Skeletal muscle tissue (tissue), 4 donors: Measurements from ENCODE around the gene NLRC5. TPM values are rescaled to one million over a fixed set of nuclear protein-coding genes. Genes with fewer than 3 reads are reported as not detected.
A peak's percentile ranks its signal among the peaks of the same experiment; 100 is the strongest.
"Not testable (repeated sequence)": the region's sequence is repeated elsewhere in the genome, so short reads cannot be mapped to it uniquely, and the experiment has no call there.

Experiments used
- H3K27ac ChIP-seq: one replicate; pipeline ENCODE4 v1.7.0; 2013; ENCODE audit warnings: mild to moderate bottlenecking, low read depth, low read length, inconsistent platforms
- H3K27me3 ChIP-seq, 3 donors: one replicate each; pipeline ENCODE4 v1.7.0; 2013; ENCODE audit warnings: low read length in 3 of 3; ENCODE audit not compliant: control insufficient read depth in 3 of 3, insufficient read depth in 3 of 3
- H3K36me3 ChIP-seq, 3 donors: one replicate each; pipeline ENCODE4 v1.7.0; 2013; ENCODE audit warnings: low read length in 3 of 3; ENCODE audit not compliant: control insufficient read depth in 3 of 3, insufficient read depth in 3 of 3
- H3K4me1 ChIP-seq, 3 donors: one replicate each; pipeline ENCODE4 v1.7.0; 2013; ENCODE audit warnings: low read length in 3 of 3, mild to moderate bottlenecking in 3 of 3; ENCODE audit not compliant: control insufficient read depth in 3 of 3, insufficient read depth in 3 of 3
- H3K4me3 ChIP-seq, 3 donors: one replicate each; pipeline ENCODE4 v1.7.0; 2013; ENCODE audit warnings: low read length in 3 of 3
- H3K9ac ChIP-seq, 3 donors: one replicate each; pipeline ENCODE4 v1.7.0; 2013; ENCODE audit warnings: low read length in 3 of 3, mild to moderate bottlenecking in 3 of 3, moderate library complexity in 2 of 3, low read depth in 1 of 3
- H3K9me3 ChIP-seq, 3 donors: one replicate each; pipeline ENCODE4 v1.7.0; 2013; ENCODE audit warnings: low read length in 3 of 3; ENCODE audit not compliant: control insufficient read depth in 3 of 3
- total RNA-seq: library from RNA; depleted of rRNA; stranded (reverse); fragments of >200 nt; gene quantifications from one replicate; pipeline ENCODE4 v1.2.3, GENCODE V29; 2014
- donor health status: Osteomylitis.

NLRC5 gene
- total RNA-seq, 1 donor from 2014 or later: 5.7 TPM

DNA sequence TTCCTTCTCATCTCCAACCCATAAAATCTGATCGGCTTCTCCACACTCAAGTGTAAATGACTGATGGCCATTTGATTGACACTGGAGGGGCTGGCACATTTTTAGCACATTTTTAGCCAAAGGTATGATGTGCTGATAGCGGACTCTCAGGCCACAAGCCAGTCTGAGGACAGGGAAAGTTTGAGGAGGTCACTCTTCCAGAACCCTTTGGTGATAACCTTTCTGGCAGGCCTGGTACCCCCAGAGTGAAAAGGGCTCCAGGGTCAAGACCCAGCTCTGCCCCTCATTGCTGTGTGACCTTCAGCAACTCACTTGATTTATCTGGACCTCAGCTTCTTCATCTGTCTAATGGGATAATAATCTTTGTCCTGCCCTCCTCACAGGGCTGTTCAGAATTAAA is 1.7 kb upstream of the NLRC5 start:
- Histone ChIP-seq H3K27ac (no peak overlapping the region), H3K4me1 (peaks cover 37 to 59% (median 40%) of the 10 kb centered on the region in 3 donors)

DNA sequence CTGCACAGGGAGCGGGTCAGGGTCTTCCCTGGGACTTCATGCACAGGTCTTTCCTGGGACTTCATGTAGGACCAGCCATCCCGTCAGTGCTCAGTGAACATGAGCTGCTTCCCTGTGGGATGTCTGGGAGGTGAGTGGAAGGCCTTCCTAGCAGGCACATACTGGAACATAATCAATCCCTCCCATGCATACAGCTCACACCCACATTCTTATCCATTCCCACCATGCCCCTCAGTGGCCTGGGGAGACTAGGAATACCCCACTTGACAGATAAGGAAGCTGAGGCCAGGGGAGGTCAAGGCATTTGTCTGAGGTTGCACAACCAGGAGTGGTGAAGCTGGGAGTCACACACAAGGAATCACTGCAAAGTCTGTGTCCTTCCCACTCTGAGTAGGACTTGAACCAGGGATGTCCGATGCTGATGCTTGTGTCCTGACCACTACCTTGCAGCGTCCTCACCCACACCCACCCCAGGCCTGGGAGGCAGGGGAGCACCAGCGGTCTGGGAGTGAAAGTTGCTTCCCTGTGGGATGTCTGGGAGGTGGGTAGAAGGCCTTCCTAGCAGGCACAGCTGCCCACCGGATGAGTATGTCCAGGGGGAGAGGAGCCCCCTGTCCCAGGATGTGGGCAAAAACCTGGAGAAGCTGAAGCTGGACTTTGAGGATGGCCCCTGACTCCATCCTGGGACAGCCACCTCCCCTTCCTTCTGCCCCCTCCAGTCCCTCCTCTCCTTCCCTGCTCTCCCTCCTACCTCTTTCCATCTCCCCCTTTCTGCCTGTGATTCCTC is 1.0 kb upstream of the NLRC5 start:
- Histone ChIP-seq H3K27ac (peak overlapping the region; percentile 89), H3K36me3 (no peaks in the 10 kb centered on the region), H3K4me1 (peaks cover 37 to 60% (median 40%) of the 10 kb centered on the region in 3 donors), H3K27me3 (no peaks in the 10 kb centered on the region), H3K9me3 (no peaks in the 10 kb centered on the region), H3K4me3 (peak overlapping the region; percentile 89 to 91 (median 89)), H3K9ac (peak overlapping the region; percentile 80 to 88 (median 86))

More for the DNA sequence above, 1.7 kb upstream of the NLRC5 start:
- no peak overlapping the region for H3K9ac ChIP-seq
- no peak overlapping the region for H3K4me3 ChIP-seq
- no peaks in the 10 kb centered on the region for H3K9me3 ChIP-seq
- H3K36me3 ChIP-seq: no peaks in the 10 kb centered on the region
- H3K27me3 ChIP-seq: no peaks in the 10 kb centered on the region

DNA sequence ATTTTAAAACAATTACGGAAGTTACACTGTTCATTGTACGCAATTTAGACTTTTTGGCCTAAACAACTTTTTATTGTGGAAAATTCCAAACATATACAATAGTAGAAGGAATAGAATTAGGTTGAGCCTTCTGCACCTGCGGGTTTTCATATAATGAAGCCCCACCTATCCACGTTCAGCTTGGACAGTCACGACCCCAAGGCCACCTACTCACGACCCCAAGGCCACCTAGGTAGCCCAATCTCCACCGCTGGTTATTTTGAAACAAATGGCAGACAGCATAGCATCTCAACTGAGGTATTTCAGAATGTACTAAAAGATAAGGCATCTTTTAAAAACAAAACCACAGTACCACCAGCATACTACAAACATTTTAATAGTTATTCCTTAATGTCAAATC is 631 bp downstream of the NLRC5 start:
- H3K36me3 ChIP-seq: no peaks in the 10 kb centered on the region
- H3K27me3 ChIP-seq: no peaks in the 10 kb centered on the region
- no peaks in the 10 kb centered on the region for H3K9me3 ChIP-seq
- peaks cover 35 to 55% (median 36%) of the 10 kb centered on the region in 3 donors for H3K4me1 ChIP-seq
- peak overlapping the region; percentile 80 to 88 (median 86) for H3K9ac ChIP-seq
- H3K4me3 ChIP-seq: peak overlapping the region; percentile 89 to 91 (median 89)
- H3K27ac ChIP-seq: peak overlapping the region; percentile 89

DNA sequence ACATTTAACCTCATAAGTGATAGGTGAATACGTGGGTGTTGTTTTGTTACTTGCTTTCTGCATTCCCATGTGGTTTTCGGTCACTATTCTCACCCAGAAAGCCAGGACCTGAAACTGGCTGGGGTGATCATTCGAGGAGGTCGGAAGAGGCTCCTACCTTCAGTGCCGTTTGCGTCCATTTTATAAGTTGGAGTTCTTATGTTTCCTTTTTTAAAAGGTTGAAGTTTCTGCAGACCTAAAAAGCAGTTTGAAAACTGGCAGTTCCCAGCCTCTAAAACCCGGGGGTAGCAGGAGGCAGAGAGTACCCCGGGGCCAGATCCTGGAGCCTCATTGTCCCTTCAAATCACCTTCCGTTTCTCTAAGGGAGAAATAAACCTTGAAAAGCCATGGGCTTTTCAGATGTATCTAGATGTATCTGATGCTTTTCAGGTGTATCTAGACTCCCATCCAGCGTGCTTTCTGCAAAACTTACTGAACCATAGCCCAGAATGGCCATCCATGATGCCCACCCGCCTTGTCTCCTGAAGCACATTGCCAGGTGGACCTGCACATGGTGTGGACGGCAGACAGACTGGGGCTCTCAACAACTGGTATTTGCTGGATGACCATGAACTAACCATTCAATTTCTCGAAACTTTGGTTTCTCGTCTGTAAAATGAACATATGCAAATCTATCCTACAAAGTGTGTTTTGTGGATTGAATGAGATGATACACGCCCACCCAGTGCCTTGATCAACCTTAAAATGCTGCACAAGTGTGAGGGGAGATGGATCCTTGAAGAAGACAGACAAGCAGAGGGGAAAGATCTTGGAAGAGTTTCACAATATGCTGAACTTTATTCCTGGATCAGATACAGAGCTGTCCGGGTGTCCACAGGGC is 1.3 kb downstream of the NLRC5 start:
- Histone ChIP-seq H3K27me3 (no peaks in the 10 kb centered on the region), H3K9ac (peak overlapping the region; percentile 24 to 80 (median 62)), H3K36me3 (no peaks in the 10 kb centered on the region), H3K27ac (no peak overlapping the region), H3K9me3 (no peaks in the 10 kb centered on the region), H3K4me1 (peaks cover 29 to 49% (median 32%) of the 10 kb centered on the region in 3 donors), H3K4me3 (peak overlapping the region; percentile 41 to 91 (median 89))

DNA sequence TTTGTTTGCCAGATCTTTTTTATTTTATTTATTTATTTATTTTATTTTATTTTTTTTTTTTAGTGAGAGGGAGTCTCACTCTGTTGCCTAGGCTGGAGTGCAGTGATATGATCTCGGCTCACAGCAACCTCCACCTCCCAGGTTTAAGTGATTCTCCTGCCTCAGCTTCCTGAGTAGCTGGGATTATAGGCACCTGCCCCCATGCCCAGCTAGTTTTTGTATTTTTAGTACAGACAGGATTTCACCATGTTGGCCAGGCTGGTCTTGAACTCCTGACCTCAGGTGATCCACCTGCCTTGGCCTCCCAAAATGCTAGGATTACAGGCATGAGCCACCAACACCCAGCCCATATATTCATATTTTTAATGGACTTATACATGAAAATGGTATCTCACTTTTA is 3.1 kb downstream of the NLRC5 start:
- not testable (repeated sequence) for H3K9me3 ChIP-seq, H3K4me3 ChIP-seq, H3K9ac ChIP-seq, H3K36me3 ChIP-seq, H3K27ac ChIP-seq, H3K27me3 ChIP-seq
- H3K4me1 ChIP-seq: peaks cover 22 to 43% (median 25%) of the 10 kb centered on the region in 3 donors

DNA sequence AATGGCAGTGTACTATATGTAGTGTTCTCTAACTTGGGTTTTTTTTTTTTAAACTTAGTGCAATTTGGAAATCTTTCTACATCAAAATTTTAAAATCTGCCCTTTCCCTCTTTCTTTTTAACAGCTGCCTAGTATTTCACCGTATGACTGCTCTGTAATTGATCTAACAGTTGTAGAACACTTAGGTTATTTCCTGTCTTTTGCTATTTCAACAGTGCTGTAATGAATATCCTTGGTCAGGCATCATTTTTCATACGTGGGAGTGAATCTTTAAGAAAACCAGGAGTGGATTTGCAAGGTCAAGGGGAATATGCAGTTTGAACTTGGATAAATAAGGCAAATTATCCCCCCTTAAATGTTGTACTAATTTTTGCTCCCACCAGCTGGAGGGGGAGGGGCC is 3.8 kb downstream of the NLRC5 start:
- H3K4me1 ChIP-seq: peaks cover 21 to 40% (median 22%) of the 10 kb centered on the region in 3 donors
- H3K27ac ChIP-seq: no peak overlapping the region

DNA sequence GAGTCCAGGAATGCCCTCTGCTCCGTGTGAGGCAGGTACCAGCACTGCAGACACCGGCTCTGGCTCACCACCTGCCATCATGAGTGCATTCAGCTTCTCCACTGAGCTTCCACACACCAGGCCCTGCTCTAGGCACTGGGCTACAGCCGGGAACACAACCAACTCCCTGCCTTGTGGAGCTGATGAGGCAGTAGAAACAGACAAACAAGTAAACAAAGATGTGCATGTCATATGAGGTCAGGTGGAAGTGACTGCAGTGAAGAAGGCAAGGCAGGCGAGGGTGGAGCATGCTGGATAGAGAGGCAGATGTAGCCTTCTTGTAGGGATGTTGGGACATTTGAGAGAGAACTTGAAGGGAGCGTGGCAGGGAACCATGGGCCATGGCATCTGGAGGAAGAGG is 5.0 kb downstream of the NLRC5 start:
- H3K4me3 ChIP-seq: no peak overlapping the region
- H3K9ac ChIP-seq: no peak overlapping the region
- H3K9me3 ChIP-seq: no peaks in the 10 kb centered on the region
- H3K36me3 ChIP-seq: no peaks in the 10 kb centered on the region
- H3K27me3 ChIP-seq: no peaks in the 10 kb centered on the region
- H3K4me1 ChIP-seq: peaks cover 14 to 32% (median 18%) of the 10 kb centered on the region in 3 donors
- H3K27ac ChIP-seq: no peak overlapping the region

More for the DNA sequence above, 3.8 kb downstream of the NLRC5 start:
- H3K27me3 ChIP-seq: no peaks in the 10 kb centered on the region
- H3K4me3 ChIP-seq: no peak overlapping the region
- no peaks in the 10 kb centered on the region for H3K36me3 ChIP-seq
- H3K9ac ChIP-seq: no peak overlapping the region
- no peaks in the 10 kb centered on the region for H3K9me3 ChIP-seq

DNA sequence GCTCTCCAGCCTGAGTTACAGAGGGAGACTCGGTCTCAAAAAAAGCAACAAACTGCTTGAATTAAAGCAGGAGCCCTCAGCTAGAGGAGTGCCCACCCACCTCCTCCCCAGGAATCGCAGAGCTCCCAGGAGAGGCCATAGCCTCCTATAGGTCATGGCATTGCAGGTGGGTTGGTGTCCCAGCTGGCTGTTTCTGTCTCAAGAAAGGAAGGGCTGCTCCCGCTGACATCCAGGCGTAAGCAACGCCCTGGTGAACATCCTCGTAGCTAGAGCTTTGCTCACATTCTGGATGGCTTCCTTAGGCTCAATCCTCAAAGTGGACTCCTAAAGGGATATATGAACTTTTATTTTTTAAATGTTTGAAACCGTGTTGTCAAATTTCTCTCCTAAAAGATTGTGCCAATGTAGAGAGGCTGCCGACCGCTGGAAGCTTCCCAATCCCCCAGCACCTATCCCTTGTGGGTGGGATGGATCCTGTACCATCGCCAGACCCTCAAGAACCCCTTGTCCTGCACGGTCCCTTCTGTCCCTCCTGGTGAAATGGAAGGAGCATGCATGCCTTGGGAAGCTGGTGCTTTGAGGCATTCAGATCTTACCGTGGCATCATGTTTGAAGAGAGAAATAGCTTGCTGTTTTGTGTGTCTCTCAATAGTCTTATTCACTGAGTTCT is 5.9 kb downstream of the NLRC5 start:
- no peaks in the 10 kb centered on the region for H3K27me3 ChIP-seq
- H3K9ac ChIP-seq: no peak overlapping the region
- H3K27ac ChIP-seq: no peak overlapping the region
- no peaks in the 10 kb centered on the region for H3K9me3 ChIP-seq
- H3K4me3 ChIP-seq: no peak overlapping the region
- H3K36me3 ChIP-seq: no peaks in the 10 kb centered on the region
- peaks cover 19 to 33% (median 19%) of the 10 kb centered on the region in 3 donors for H3K4me1 ChIP-seq

DNA sequence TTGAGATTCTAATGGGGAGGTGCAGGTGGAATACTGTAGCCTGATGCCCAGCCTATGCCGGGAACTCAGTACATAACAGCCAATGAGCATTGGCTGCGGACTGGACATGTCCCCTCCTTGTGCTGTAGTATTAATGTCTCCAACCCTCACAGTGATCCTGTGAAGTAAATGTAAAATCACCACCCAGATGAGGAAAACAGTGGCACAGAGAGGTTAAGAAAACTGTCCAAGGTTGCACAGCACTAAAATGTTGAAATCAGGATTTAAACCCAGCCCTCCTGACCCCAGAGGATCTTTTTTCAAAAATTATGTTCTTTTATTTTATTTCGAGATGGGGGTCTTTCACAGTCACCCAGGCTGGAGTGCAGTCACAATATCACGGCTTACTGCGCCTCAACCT is 7.9 kb downstream of the NLRC5 start:
- Histone ChIP-seq H3K36me3 (no peaks in the 10 kb centered on the region), H3K27ac (no peak overlapping the region), H3K4me1 (peaks cover 19 to 26% (median 25%) of the 10 kb centered on the region in 3 donors), H3K4me3 (no peak overlapping the region), H3K27me3 (no peaks in the 10 kb centered on the region), H3K9me3 (no peaks in the 10 kb centered on the region), H3K9ac (no peak overlapping the region)
